Measurements from ENCODE around the gene ACTR2.

ACTR2 gene

GRCh38 chr2:65278531-65278981 lies 50.9 kb downstream of the ACTR2 start:
- DNase-seq (ENCODE audit: low spot score), result no peak

GRCh38 chr2:65279756-65280155 lies 52.1 kb downstream of the ACTR2 start:
- DNase-seq (ENCODE audit: low spot score), result no peak

GRCh38 chr2:65281627-65282351 lies 54.2 kb downstream of the ACTR2 start:
- DNase-seq (ENCODE audit: low spot score), result no peak

GRCh38 chr2:65282477-65283053 lies 54.9 kb downstream of the ACTR2 start:
- no peak for DNase-seq (ENCODE audit: low spot score)

GRCh38 chr2:65287364-65287763 lies 59.7 kb downstream of the ACTR2 start:
- DNase-seq (ENCODE audit: low spot score), result no peak

- DNase-seq (ENCODE audit: low spot score), result no peak
These were observed 63.8 kb downstream of the ACTR2 start for GRCh38 chr2:65291216-65292105.

GRCh38 chr2:65292106-65292400 lies 64.4 kb downstream of the ACTR2 start:
- no peak for DNase-seq (ENCODE audit: low spot score)

GRCh38 chr2:65292461-65293011 lies 64.9 kb downstream of the ACTR2 start:
- DNase-seq (ENCODE audit: low spot score), result no peak

GRCh38 chr2:65293376-65293775 lies 65.7 kb downstream of the ACTR2 start:
- DNase-seq (ENCODE audit: low spot score), result no peak

GRCh38 chr2:65294136-65294535 lies 66.5 kb downstream of the ACTR2 start:
- DNase-seq (ENCODE audit: low spot score), result no peak

- no peak for DNase-seq (ENCODE audit: low spot score)
These were observed 67.1 kb downstream of the ACTR2 start for GRCh38 chr2:65294701-65295100.

GRCh38 chr2:65296971-65297370 lies 69.3 kb downstream of the ACTR2 start:
- DNase-seq (ENCODE audit: low spot score), result no peak

GRCh38 chr2:65297544-65297943 lies 69.9 kb downstream of the ACTR2 start:
- DNase-seq (ENCODE audit: low spot score), result no peak

GRCh38 chr2:65298089-65298488 lies 70.5 kb downstream of the ACTR2 start:
- DNase-seq (ENCODE audit: low spot score), result no peak

- peak; percentile 64 for DNase-seq (ENCODE audit: low spot score)
These were observed 71.6 kb downstream of the ACTR2 start for GRCh38 chr2:65299246-65299645.

- peak; percentile 35 for DNase-seq (ENCODE audit: low spot score)
These were observed 72.6 kb downstream of the ACTR2 start for GRCh38 chr2:65300134-65300760.

- peak; percentile 30 for DNase-seq (ENCODE audit: low spot score)
These were observed 73.4 kb downstream of the ACTR2 start for GRCh38 chr2:65300761-65301711.

- no peak for DNase-seq (ENCODE audit: low spot score)
These were observed 78.3 kb downstream of the ACTR2 start for GRCh38 chr2:65305934-65306333.

- DNase-seq (ENCODE audit: low spot score), result no peak
These were observed 82.1 kb downstream of the ACTR2 start for GRCh38 chr2:65309699-65310098.

- DNase-seq (ENCODE audit: low spot score), result no peak
These were observed 83.4 kb downstream of the ACTR2 start for GRCh38 chr2:65311049-65311448.

GRCh38 chr2:65311596-65311995 lies 84.0 kb downstream of the ACTR2 start:
- DNase-seq (ENCODE audit: low spot score), result no peak
